Caco-2 (cell line): ENCODE results near the gene FAM209A. TPM values are rescaled to one million over a fixed set of nuclear protein-coding genes. Genes with fewer than 3 reads are reported as not detected.
"Not testable (repeated sequence)": the region's sequence is repeated elsewhere in the genome, so short reads cannot be mapped to it uniquely, and the experiment has no call there.

Experiments
- BruUV-seq: library from RNA; stranded (reverse); fragments of 400-500 nt; replicated peaks from 2 replicates; lab custom pipeline; 2021; lab: Mats Ljungman, UMichigan
- CTCF ChIA-PET: fragments of 300-600 bp; sonication (Branson Sonifier 250); formaldehyde crosslinking; loops from one replicate; lab custom pipeline; 2022; ENCODE audit warnings: antibody characterized with exemption; lab: Charles Lee
- POLR2A ChIA-PET: fragments of 300-600 bp; sonication (Branson Sonifier 250); formaldehyde crosslinking; loops from one replicate; lab custom pipeline; 2022; ENCODE audit warnings: antibody characterized with exemption; lab: Charles Lee
- DNase-seq, 2 experiments: peaks; one replicate each; pipeline versions ENCODE4 v3.0.0 to v3.0.0-alpha.2; 2020 to 2022
- H3K27me3 ChIP-seq: replicated peaks from 2 replicates; pipeline ENCODE4 v1.6.0; 2011; ENCODE audit warnings: low read length; ENCODE audit not compliant: control insufficient read depth, insufficient read depth
- H3K36me3 ChIP-seq: 2 replicates; pipeline ENCODE4 v1.5.1; 2011; ENCODE audit warnings: low read length; ENCODE audit not compliant: control insufficient read depth, insufficient read depth
- H3K4me1 ChIP-seq: fragments of 250-450 bp; sonication (Bioruptor Pico); 2 replicates; pipeline ENCODE4 v1.5.1; 2020; ENCODE audit warnings: mild to moderate bottlenecking
- H3K4me3 ChIP-seq: 2 replicates; pipeline ENCODE4 v1.5.1; 2011; ENCODE audit warnings: low read depth, mild to moderate bottlenecking, control low read depth, low read length
- H3K9me3 ChIP-seq: fragments of 250-450 bp; sonication (Bioruptor Pico); 2 replicates; pipeline ENCODE4 v1.5.1; 2020; ENCODE audit warnings: mild to moderate bottlenecking, moderate library complexity
- H3K27ac Mint-ChIP-seq: one replicate; pipeline ENCODE4 v1.8.0; 2022; ENCODE audit warnings: mixed read lengths; ENCODE audit not compliant: unreplicated experiment
- H3K27me3 Mint-ChIP-seq: one replicate; pipeline ENCODE4 v1.8.0; 2022; ENCODE audit warnings: mixed read lengths; ENCODE audit not compliant: insufficient read depth, unreplicated experiment
- H3K36me3 Mint-ChIP-seq: one replicate; pipeline ENCODE4 v1.8.0; 2022; ENCODE audit warnings: mild to moderate bottlenecking, mixed read lengths; ENCODE audit not compliant: insufficient read depth, unreplicated experiment
- H3K4me1 Mint-ChIP-seq: one replicate; pipeline ENCODE4 v1.8.0; 2022; ENCODE audit warnings: low read depth, mixed read lengths; ENCODE audit not compliant: unreplicated experiment
- H3K4me3 Mint-ChIP-seq: one replicate; pipeline ENCODE4 v1.8.0; 2022; ENCODE audit warnings: mild to moderate bottlenecking, moderate library complexity, mixed read lengths; ENCODE audit not compliant: unreplicated experiment
- H3K9me3 Mint-ChIP-seq: one replicate; pipeline ENCODE4 v1.8.0; 2022; ENCODE audit warnings: mixed read lengths; ENCODE audit not compliant: unreplicated experiment
- intact Hi-C: fragments of 100-400 bp; cut with micrococcal nuclease; formaldehyde crosslinking; loops from one replicate; pipeline ENCODE4 v1.10.0; 2022; ENCODE audit not compliant: unreplicated experiment
- total RNA-seq: library from RNA; stranded (reverse); gene quantifications from 2 replicates; pipeline ENCODE4 v1.2.3, GENCODE V29; 2022
- TF ChIP-seq, protein P1 (sequence below), 2 experiments: fragments of 200-600 bp in 1 of 2; IDR thresholded peaks; 1 replicate in 1 of 2; 2 replicates in 1 of 2; pipeline versions ENCODE4 v1.5.1 to v1.8.0; 2011 to 2022; ENCODE audit warnings: antibody characterized with exemption in 1 of 2, control low read depth in 1 of 2, inconsistent platforms in 1 of 2, low read depth in 1 of 2, low read length in 1 of 2, mild to moderate bottlenecking in 1 of 2, moderate library complexity in 1 of 2; ENCODE audit not compliant: insufficient read depth in 1 of 2, severe bottlenecking in 1 of 2, unreplicated experiment in 1 of 2

Gene FAM209A
- total RNA-seq, 1 experiment from 2014 or later, result 0.57 TPM

DNA sequence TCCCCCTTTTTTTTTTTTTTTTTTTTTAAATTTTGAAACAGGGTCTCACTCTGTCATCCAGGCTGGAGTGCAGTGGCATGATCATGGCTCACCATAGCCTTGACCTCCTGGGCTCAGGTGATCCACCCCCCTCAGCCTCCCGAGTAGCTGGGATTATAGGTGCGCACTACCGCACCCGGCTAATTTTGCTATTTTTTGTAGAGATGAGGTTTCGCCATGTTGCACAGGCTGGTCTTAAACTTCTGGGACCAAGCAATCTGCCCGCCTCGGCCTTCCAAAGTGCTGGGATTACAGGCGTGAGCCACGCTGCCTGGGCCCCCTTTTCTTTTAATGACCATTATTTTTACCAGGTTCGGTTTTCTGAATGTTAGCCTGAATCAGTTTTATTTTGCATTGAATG, 5.0 kb upstream of the FAM209A start:
- Mint-ChIP-seq H3K36me3 (peaks cover 78% of the 10 kb centered on the region), H3K9me3 (peaks cover 34% of the 10 kb centered on the region), H3K4me3 (no peak overlapping the region), H3K27ac (no peak overlapping the region), H3K4me1 (no peaks in the 10 kb centered on the region), H3K27me3 (no peaks in the 10 kb centered on the region)
- DNase-seq, result no peak
- no peaks in the 10 kb centered on the region for H3K4me1 ChIP-seq
- no peaks in the 10 kb centered on the region for H3K27me3 ChIP-seq
- intact Hi-C loops, result no loop called here
- POLR2A ChIA-PET, result no interaction called here
- H3K36me3 ChIP-seq, result peaks cover 13% of the 10 kb centered on the region
- BruUV-seq, result no TSS peak
- H3K4me3 ChIP-seq, result no peak overlapping the region
- H3K9me3 ChIP-seq, result peaks cover 15% of the 10 kb centered on the region
- CTCF ChIA-PET, result no interaction called here
- TF ChIP-seq, protein P1, sequence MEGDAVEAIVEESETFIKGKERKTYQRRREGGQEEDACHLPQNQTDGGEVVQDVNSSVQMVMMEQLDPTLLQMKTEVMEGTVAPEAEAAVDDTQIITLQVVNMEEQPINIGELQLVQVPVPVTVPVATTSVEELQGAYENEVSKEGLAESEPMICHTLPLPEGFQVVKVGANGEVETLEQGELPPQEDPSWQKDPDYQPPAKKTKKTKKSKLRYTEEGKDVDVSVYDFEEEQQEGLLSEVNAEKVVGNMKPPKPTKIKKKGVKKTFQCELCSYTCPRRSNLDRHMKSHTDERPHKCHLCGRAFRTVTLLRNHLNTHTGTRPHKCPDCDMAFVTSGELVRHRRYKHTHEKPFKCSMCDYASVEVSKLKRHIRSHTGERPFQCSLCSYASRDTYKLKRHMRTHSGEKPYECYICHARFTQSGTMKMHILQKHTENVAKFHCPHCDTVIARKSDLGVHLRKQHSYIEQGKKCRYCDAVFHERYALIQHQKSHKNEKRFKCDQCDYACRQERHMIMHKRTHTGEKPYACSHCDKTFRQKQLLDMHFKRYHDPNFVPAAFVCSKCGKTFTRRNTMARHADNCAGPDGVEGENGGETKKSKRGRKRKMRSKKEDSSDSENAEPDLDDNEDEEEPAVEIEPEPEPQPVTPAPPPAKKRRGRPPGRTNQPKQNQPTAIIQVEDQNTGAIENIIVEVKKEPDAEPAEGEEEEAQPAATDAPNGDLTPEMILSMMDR (IDR thresholded peaks at IDR 0.05; ENCODE audit: insufficient read depth in 1 of 2, low read depth in 1 of 2, low read length in 1 of 2, severe bottlenecking in 1 of 2, unreplicated experiment in 1 of 2), result no peak

DNA sequence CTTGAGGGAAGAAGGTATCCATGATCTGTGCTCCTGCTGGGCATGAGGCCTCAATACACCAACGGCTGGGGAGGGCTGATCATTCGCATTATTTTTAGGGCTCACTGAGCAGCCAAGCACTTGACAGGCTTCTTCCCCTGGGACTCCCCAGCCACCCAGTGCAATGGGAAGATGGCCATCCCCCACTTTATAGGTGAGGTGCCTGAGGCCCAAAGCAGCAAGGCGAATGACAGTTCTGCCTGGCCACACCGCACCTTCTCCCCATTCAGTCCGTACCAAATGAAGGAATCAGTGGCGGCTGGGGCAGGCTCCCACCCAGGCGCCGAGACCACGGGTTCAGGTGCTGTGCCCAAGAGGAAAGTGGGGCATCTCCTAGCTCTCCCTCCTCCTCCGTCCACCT, 4.4 kb upstream of the FAM209A start:
- DNase-seq, result no peak
- Histone ChIP-seq H3K27me3 (no peaks in the 10 kb centered on the region), H3K9me3 (peaks cover 15% of the 10 kb centered on the region), H3K4me1 (no peaks in the 10 kb centered on the region), H3K36me3 (peaks cover 13% of the 10 kb centered on the region), H3K4me3 (no peak overlapping the region)
- no peaks in the 10 kb centered on the region for H3K27me3 Mint-ChIP-seq
- POLR2A ChIA-PET, result no interaction called here
- no peaks in the 10 kb centered on the region for H3K4me1 Mint-ChIP-seq
- no TSS peak for BruUV-seq
- TF ChIP-seq, protein P1 (IDR thresholded peaks at IDR 0.05; ENCODE audit: insufficient read depth in 1 of 2, low read depth in 1 of 2, low read length in 1 of 2, severe bottlenecking in 1 of 2, unreplicated experiment in 1 of 2), result no peak
- CTCF ChIA-PET, result no interaction called here
- H3K9me3 Mint-ChIP-seq, result peaks cover 34% of the 10 kb centered on the region
- peaks cover 77% of the 10 kb centered on the region for H3K36me3 Mint-ChIP-seq
- no peak overlapping the region for H3K27ac Mint-ChIP-seq
- no peak overlapping the region for H3K4me3 Mint-ChIP-seq
- intact Hi-C loops, result no loop called here

DNA sequence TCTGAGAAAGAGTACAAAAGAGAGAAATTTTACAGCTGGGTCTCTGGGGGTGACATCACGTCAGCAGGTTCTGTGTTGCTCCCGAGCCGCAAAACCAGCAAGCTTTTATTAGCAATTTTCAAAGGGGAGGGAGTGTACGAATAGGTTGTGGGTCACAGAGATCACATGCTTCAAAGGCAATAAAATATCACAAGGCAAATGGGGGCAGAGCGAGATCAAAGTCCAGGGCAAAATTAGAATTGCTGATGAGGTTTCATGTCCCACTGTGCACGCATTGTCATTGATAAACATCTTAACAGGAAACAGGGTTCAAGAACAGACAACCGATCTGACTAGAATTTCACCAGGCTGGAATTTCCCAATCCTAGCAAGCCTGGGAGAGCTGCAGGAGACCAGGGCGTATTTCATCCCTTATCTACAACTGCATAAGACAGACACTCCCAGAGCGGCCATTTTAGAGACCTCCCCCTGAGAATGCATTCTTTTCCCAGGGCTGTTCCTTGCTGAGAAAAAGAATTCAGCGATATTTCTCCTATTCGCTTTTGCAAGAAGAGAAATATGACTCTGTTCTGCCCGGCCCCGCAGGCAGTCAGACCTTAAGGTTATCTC, 3.7 kb upstream of the FAM209A start:
- H3K4me1 Mint-ChIP-seq, intact Hi-C loops, H3K27me3 ChIP-seq, H3K27ac Mint-ChIP-seq, H3K27me3 Mint-ChIP-seq, CTCF ChIA-PET, H3K4me1 ChIP-seq, POLR2A ChIA-PET, H3K4me3 Mint-ChIP-seq, H3K4me3 ChIP-seq, BruUV-seq: not testable (repeated sequence)
- peaks cover 34% of the 10 kb centered on the region for H3K9me3 Mint-ChIP-seq
- H3K9me3 ChIP-seq, result peaks cover 15% of the 10 kb centered on the region
- peaks cover 13% of the 10 kb centered on the region for H3K36me3 ChIP-seq
- H3K36me3 Mint-ChIP-seq, result peaks cover 77% of the 10 kb centered on the region
- DNase-seq, result peak in 1 of 2 experiments; percentile 49
